Endothelial cell of umbilical vein (primary cell): ENCODE results near the gene CSMD2. TPM values are rescaled to one million over a fixed set of nuclear protein-coding genes. Genes with fewer than 3 reads are reported as not detected.

Source experiments
- BruUV-seq: library from RNA; stranded (reverse); fragments of 400-500 nt; replicated peaks from 2 replicates; lab custom pipeline; 2021; lab: Mats Ljungman, UMichigan
- CTCF ChIA-PET: fragments of 300-600, 350-600 bp; sonication (Branson Sonifier 250); formaldehyde crosslinking; loops from one replicate; lab custom pipeline; 2021; ENCODE audit warnings: antibody characterized with exemption, inconsistent platforms; lab: Charles Lee
- POLR2A ChIA-PET: fragments of 300-600, 350-600 bp; sonication (Branson Sonifier 250); formaldehyde crosslinking; loops from one replicate; lab custom pipeline; 2021; ENCODE audit warnings: antibody characterized with exemption, inconsistent platforms; lab: Charles Lee
- DNase-seq: peaks from one replicate; pipeline ENCODE4 v3.0.0-alpha.2; 2011; ENCODE audit warnings: low read depth, low spot score
- FAIRE-seq: peaks from 2 replicates; lab custom pipeline; 2011; peaks lifted over from hg19 to GRCh38; lab: Jason Lieb, UNC
- H2AFZ ChIP-seq: 2 replicates; pipeline ENCODE4 v1.6.0; 2012; ENCODE audit warnings: low read depth, low read length, control low read depth, inconsistent platforms
- H3K27ac ChIP-seq: 2 replicates; pipeline ENCODE4 v1.5.1; 2011; ENCODE audit warnings: low read depth, mild to moderate bottlenecking, control low read depth, low read length, moderate library complexity; ENCODE audit not compliant: insufficient read depth
- H3K27me3 ChIP-seq, 2 experiments: 2 replicates each; pipeline versions ENCODE4 v1.6.0 to v1.6.1; 2011; ENCODE audit warnings: low read length in 2 of 2, mixed read lengths in 1 of 2; ENCODE audit not compliant: control insufficient read depth in 2 of 2, insufficient read depth in 2 of 2
- H3K36me3 ChIP-seq, 2 experiments: 2 replicates in 1 of 2; 3 replicates in 1 of 2; pipeline ENCODE4 v1.5.1; 2011; ENCODE audit warnings: low read length in 2 of 2, mild to moderate bottlenecking in 1 of 2, moderate library complexity in 1 of 2; ENCODE audit not compliant: control insufficient read depth in 2 of 2, insufficient read depth in 2 of 2; ENCODE audit errors: extremely low read depth in 1 of 2
- H3K4me1 ChIP-seq: 3 replicates; pipeline ENCODE4 v1.5.1; 2011; ENCODE audit warnings: mild to moderate bottlenecking, low read length; ENCODE audit not compliant: control insufficient read depth, insufficient read depth; ENCODE audit errors: extremely low read depth
- H3K4me2 ChIP-seq: 2 replicates; pipeline ENCODE4 v1.6.1; 2011; ENCODE audit warnings: low read length, control low read depth, mixed read lengths; ENCODE audit not compliant: insufficient read depth
- H3K4me3 ChIP-seq, 3 experiments: fragments of 200-600 bp in 1 of 3; sonication (generic), shearing (Covaris generic) in 1 of 3; replicated peaks in 1 of 3; 2 replicates each; pipeline ENCODE4 v1.5.1; 2011 to 2016; ENCODE audit warnings: control low read depth in 3 of 3, low read length in 3 of 3, mild to moderate bottlenecking in 2 of 3, inconsistent platforms in 1 of 3, low read depth in 1 of 3, moderate library complexity in 1 of 3; ENCODE audit not compliant: insufficient read depth in 1 of 3
- H3K79me2 ChIP-seq: 2 replicates; pipeline ENCODE4 v1.6.0; 2012; ENCODE audit warnings: low read length, inconsistent platforms; ENCODE audit not compliant: control insufficient read depth, insufficient read depth
- H3K9ac ChIP-seq: replicated peaks from 2 replicates; pipeline ENCODE3; 2011; ENCODE audit warnings: low read length, control low read depth; ENCODE audit not compliant: insufficient read depth; ENCODE audit errors: extremely low read depth
- H3K9me1 ChIP-seq: replicated peaks from 3 replicates; pipeline ENCODE4 v1.6.0; 2011; ENCODE audit warnings: mild to moderate bottlenecking, low read length; ENCODE audit not compliant: control insufficient read depth, insufficient read depth; ENCODE audit errors: extremely low read depth
- H3K9me3 ChIP-seq: replicated peaks from 2 replicates; pipeline ENCODE4 v1.5.1; 2012; ENCODE audit warnings: low read length, inconsistent platforms; ENCODE audit not compliant: control insufficient read depth, insufficient read depth
- H4K20me1 ChIP-seq: replicated peaks from 2 replicates; pipeline ENCODE3; 2011; ENCODE audit warnings: mild to moderate bottlenecking, low read length; ENCODE audit not compliant: control insufficient read depth, insufficient read depth; ENCODE audit errors: extremely low read depth
- CTCF ChIP-seq, 2 donors: IDR thresholded peaks; 1 replicate in 1 of 2; 2 replicates in 1 of 2; pipeline ENCODE4 v1.5.1; 2011; ENCODE audit warnings: low read length in 2 of 2, mild to moderate bottlenecking in 2 of 2, moderate library complexity in 2 of 2, control low read depth in 1 of 2, inconsistent platforms in 1 of 2, low read depth in 1 of 2; ENCODE audit not compliant: insufficient read depth in 1 of 2; ENCODE audit errors: extremely low read depth in 1 of 2
- EZH2 ChIP-seq: IDR thresholded peaks from 2 replicates; pipeline ENCODE4 v1.6.1; 2012; ENCODE audit warnings: borderline replicate concordance, low read depth, mild to moderate bottlenecking, moderate library complexity, low read length, inconsistent platforms; ENCODE audit not compliant: severe bottlenecking
- FOS ChIP-seq: IDR thresholded peaks from 2 replicates; pipeline ENCODE4 v1.6.1; 2011; ENCODE audit warnings: mild to moderate bottlenecking, low read length, moderate library complexity, borderline replicate concordance; ENCODE audit not compliant: insufficient read depth
- GATA2 ChIP-seq: IDR thresholded peaks from 2 replicates; pipeline ENCODE4 v1.7.0; 2011; ENCODE audit warnings: low read depth, mild to moderate bottlenecking, moderate library complexity, mixed read lengths, low read length; ENCODE audit not compliant: insufficient read length, insufficient read depth
- JUN ChIP-seq: IDR thresholded peaks from 2 replicates; pipeline ENCODE4 v1.6.1; 2011; ENCODE audit warnings: borderline replicate concordance, low read depth; ENCODE audit not compliant: insufficient read length, insufficient read depth
- MAX ChIP-seq: IDR thresholded peaks from 2 replicates; pipeline ENCODE4 v1.6.1; 2011; ENCODE audit not compliant: insufficient read depth, insufficient read length
- MYC ChIP-seq: IDR thresholded peaks from one replicate; pipeline ENCODE4 v1.6.1; 2011; ENCODE audit warnings: mild to moderate bottlenecking, low read depth, low read length
- POLR2A ChIP-seq: IDR thresholded peaks from 2 replicates; pipeline ENCODE4 v1.6.1; 2012; ENCODE audit warnings: low read depth, mild to moderate bottlenecking, control low read depth, low read length
- POLR2AphosphoS5 ChIP-seq: IDR thresholded peaks from 2 replicates; pipeline ENCODE4 v1.6.1; 2012; ENCODE audit warnings: low read depth, mild to moderate bottlenecking, control low read depth, low read length, moderate library complexity; ENCODE audit not compliant: insufficient read depth
- dilution Hi-C: fragments of 300-500 bp; cut with MboI; formaldehyde crosslinking; loops from one replicate; pipeline ENCODE4 v1.15.0; 2019; ENCODE audit warnings: low sequenced_read_pairs; ENCODE audit not compliant: extremely low pct_ligation_motif_present
- intact Hi-C: fragments of 100-400 bp; cut with micrococcal nuclease; formaldehyde crosslinking; loops from one replicate; pipeline ENCODE4 v1.10.0; 2022
- polyA plus RNA-seq, 4 experiments: library from polyadenylated mRNA; depleted of rRNA in 3 of 4; stranded (reverse) in 3 of 4; unstranded in 1 of 4; fragments of >200 nt; gene quantifications; 2 replicates each; pipeline versions ENCODE4 v1.2.1 to v1.2.3, GENCODE V29; 2011 to 2012; ENCODE audit warnings: missing spikeins in 1 of 4
- total RNA-seq: library from RNA; stranded (reverse); gene quantifications from 2 replicates; pipeline ENCODE4 v1.2.3, GENCODE V29; 2021

Gene CSMD2
- total and polyA plus RNA-seq, 2 donors (not counting 3 experiments of a cell fraction or from before 2014, with no cell fraction given): under 0.01 TPM; not detected in 1

GRCh38 chr1:33723251-33723650 is 441.8 kb downstream of the CSMD2 start:
- H3K9ac ChIP-seq: no peak overlapping the region
- TF ChIP-seq MAX (no peak), POLR2AphosphoS5 (no peak), EZH2 (no peak), JUN (no peak)
- CTCF ChIA-PET: interaction anchor here (1.0 kb wide), 1 partner anchor 11 kb away, joined by 3 read pairs; no protein-coding TSS in a partner anchor

GRCh38 chr1:33721301-33721815 is 443.7 kb downstream of the CSMD2 start:
- BruUV-seq: no TSS peak
- Histone ChIP-seq H3K9me1 (no peaks in the 10 kb centered on the region), H3K36me3 (no peaks in the 10 kb centered on the region), H3K4me3 (no peak overlapping the region), H3K4me2 (no peak overlapping the region), H3K4me1 (no peaks in the 10 kb centered on the region), H3K9me3 (no peaks in the 10 kb centered on the region), H3K27me3 (no peaks in the 10 kb centered on the region), H4K20me1 (no peaks in the 10 kb centered on the region), H3K79me2 (no peaks in the 10 kb centered on the region), H3K27ac (no peak overlapping the region), H2AFZ (no peak overlapping the region), H3K9ac (no peak overlapping the region)
- CTCF ChIA-PET: no interaction called here
- DNase-seq: no peak
- intact Hi-C loops: no loop called here
- POLR2A ChIA-PET: no interaction called here
- no peak for TF ChIP-seq CTCF (IDR thresholded peaks at IDR 0.05; ENCODE audit: extremely low read depth in 1 of 2, insufficient read depth in 1 of 2, low read depth in 1 of 2, low read length in 2 of 2)
- TF ChIP-seq POLR2A: no peak
- no peak for TF ChIP-seq JUN
- no peak for TF ChIP-seq GATA2
- TF ChIP-seq FOS: no peak
- no peak for TF ChIP-seq MYC
- FAIRE-seq: no peak
- dilution Hi-C loops: no loop called here

More at GRCh38 chr1:33723251-33723650, 441.8 kb downstream of the CSMD2 start:
- no peaks in the 10 kb centered on the region for H3K27me3 ChIP-seq
- H4K20me1 ChIP-seq: no peaks in the 10 kb centered on the region
- dilution Hi-C loops: no loop called here
- no peaks in the 10 kb centered on the region for H3K9me1 ChIP-seq
- H3K4me3 ChIP-seq: no peak overlapping the region
- no peak overlapping the region for H3K27ac ChIP-seq
- no peak overlapping the region for H3K4me2 ChIP-seq
- intact Hi-C loops: no loop called here
- H2AFZ ChIP-seq: no peak overlapping the region
- H3K9me3 ChIP-seq: no peaks in the 10 kb centered on the region
- POLR2A ChIA-PET: no interaction called here
- no peaks in the 10 kb centered on the region for H3K4me1 ChIP-seq
- DNase-seq (no peak), FAIRE-seq (no peak)
- H3K79me2 ChIP-seq: no peaks in the 10 kb centered on the region
- H3K36me3 ChIP-seq: no peaks in the 10 kb centered on the region
- no TSS peak for BruUV-seq
